SK-N-MC (cell line): ENCODE results near the gene TRIM41.

ENCODE experiments used
- EZH2 ChIP-seq: fragments of 200-600 bp; sonication (generic); IDR thresholded peaks from one replicate; pipeline ENCODE4 v1.6.1; 2017; ENCODE audit warnings: antibody characterized with exemption
- POLR2AphosphoS5 ChIP-seq: IDR thresholded peaks from 2 replicates; pipeline ENCODE4 v1.6.1; 2012; ENCODE audit warnings: mild to moderate bottlenecking, low read depth, low read length, borderline replicate concordance

- TF ChIP-seq EZH2 (no peak), POLR2AphosphoS5 (no peak)
These were observed 29.4 kb upstream of the TRIM41 start for GRCh38 chr5:181193656-181194055.
